OCI-LY3 (cell line): ENCODE measurements around the gene SMTNL2.

Source experiments
- H2AFZ ChIP-seq: fragments of 200-600, 300-600 bp; shearing (Covaris generic); 2 replicates; pipeline ENCODE4 v1.6.0; 2014; ENCODE audit warnings: antibody characterized with exemption, low read depth, low read length
- H3K27ac ChIP-seq: fragments of 200-600, 300-600 bp; sonication (generic); 2 replicates; pipeline ENCODE4 v1.5.1; 2014; ENCODE audit warnings: mild to moderate bottlenecking, low read length, moderate library complexity, mixed read lengths
- H3K27me3 ChIP-seq: fragments of 200-600, 300-600 bp; sonication (generic); 2 replicates; pipeline ENCODE4 v1.6.1; 2014; ENCODE audit warnings: low read depth, low read length, mixed read lengths
- H3K36me3 ChIP-seq: fragments of 200-600, 300-600 bp; sonication (generic); replicated peaks from 2 replicates; pipeline ENCODE3; 2014; ENCODE audit warnings: low read depth, low read length, mixed read lengths
- H3K4me1 ChIP-seq: fragments of 300-600, 200-600 bp; sonication (generic); 2 replicates; pipeline ENCODE4 v1.6.1; 2014; ENCODE audit warnings: low read length, mixed read lengths
- H3K4me2 ChIP-seq: fragments of 200-600, 300-600 bp; sonication (generic); 2 replicates; pipeline ENCODE4 v1.6.1; 2014; ENCODE audit warnings: low read length, mixed read lengths
- H3K4me3 ChIP-seq: fragments of 300-600, 200-600 bp; sonication (generic); 2 replicates; pipeline ENCODE4 v1.5.1; 2014; ENCODE audit warnings: antibody characterized with exemption, mild to moderate bottlenecking, low read length, moderate library complexity
- H3K79me2 ChIP-seq: fragments of 300-600, 200-600 bp; shearing (Covaris generic); 2 replicates; pipeline ENCODE4 v1.6.1; 2014; ENCODE audit warnings: mild to moderate bottlenecking, low read length, mixed read lengths
- H3K9ac ChIP-seq: fragments of 300-600, 200-600 bp; shearing (Covaris generic); 2 replicates; pipeline ENCODE4 v1.6.0; 2014; ENCODE audit warnings: mild to moderate bottlenecking, low read length, moderate library complexity
- H3K9me3 ChIP-seq: fragments of 200-600, 300-600 bp; shearing (Covaris generic); 2 replicates; pipeline ENCODE4 v1.6.1; 2014; ENCODE audit warnings: low read length, mixed read lengths; ENCODE audit not compliant: insufficient read depth
- H4K20me1 ChIP-seq: fragments of 200-600, 300-600 bp; sonication (generic); 2 replicates; pipeline ENCODE4 v1.6.1; 2016; ENCODE audit warnings: low read length, mixed read lengths; ENCODE audit not compliant: insufficient read depth
- CTCF ChIP-seq: fragments of 200-600, 300-600 bp; sonication (generic); IDR thresholded peaks from 2 replicates; pipeline ENCODE4 v1.5.1; 2014; ENCODE audit warnings: antibody characterized with exemption, low read length, low read depth
- EZH2phosphoT487 ChIP-seq: fragments of 200-600 bp; shearing (Covaris generic); IDR thresholded peaks from 2 replicates; pipeline ENCODE4 v1.6.1; 2018; ENCODE audit warnings: antibody characterized with exemption, mixed run types, low read depth

The SMTNL2 gene

DNA sequence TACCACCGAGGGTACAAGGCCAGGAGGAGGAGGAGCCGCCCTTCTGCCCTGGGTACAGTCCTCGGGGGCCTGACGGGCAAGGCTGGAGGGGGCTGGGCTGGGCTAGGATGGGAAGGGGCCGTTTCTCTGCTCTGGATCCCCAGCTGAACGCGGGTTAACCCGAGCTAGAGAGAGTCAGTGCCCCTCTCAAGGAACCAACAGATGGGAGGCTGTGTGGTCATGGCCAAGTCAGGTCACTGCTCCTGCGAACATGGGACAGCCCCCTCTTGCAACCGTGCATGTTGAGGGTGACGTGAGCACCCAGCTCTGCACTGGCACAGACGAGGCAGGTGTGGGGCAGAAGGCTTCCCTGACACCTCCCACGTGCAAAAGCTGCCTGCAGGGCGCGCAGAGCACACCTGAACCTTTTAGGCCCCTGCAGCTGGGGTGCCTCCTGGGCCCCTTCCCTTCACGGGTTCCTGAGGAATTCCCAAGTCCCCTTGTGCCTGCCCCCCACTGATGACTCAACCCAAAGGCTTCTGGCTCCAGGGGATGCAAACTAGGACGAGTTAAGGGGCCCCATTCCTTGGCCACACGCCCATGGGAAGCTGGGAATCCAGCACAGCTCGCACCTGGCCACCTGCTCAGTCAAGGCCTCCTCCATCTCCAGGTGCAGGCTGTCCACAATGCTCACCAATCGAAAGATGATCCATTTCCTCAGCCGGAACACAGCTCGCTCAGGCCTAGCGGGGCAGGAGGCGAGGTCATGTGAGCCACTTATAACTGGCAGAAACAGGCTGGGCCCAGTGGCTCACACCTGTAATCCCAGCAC lies 35.4 kb upstream of the SMTNL2 start:
- Histone ChIP-seq H3K79me2 (peaks cover 24% of the 10 kb centered on the region), H3K27me3 (no peaks in the 10 kb centered on the region), H3K9me3 (no peaks in the 10 kb centered on the region), H3K4me3 (no peak overlapping the region), H3K4me2 (no peak overlapping the region), H3K4me1 (peaks cover 4% of the 10 kb centered on the region), H2AFZ (no peak overlapping the region), H3K36me3 (peaks cover 28% of the 10 kb centered on the region), H3K9ac (no peak overlapping the region), H4K20me1 (no peaks in the 10 kb centered on the region), H3K27ac (no peak overlapping the region)
- TF ChIP-seq EZH2phosphoT487 = no peak
- no peak for TF ChIP-seq CTCF

DNA sequence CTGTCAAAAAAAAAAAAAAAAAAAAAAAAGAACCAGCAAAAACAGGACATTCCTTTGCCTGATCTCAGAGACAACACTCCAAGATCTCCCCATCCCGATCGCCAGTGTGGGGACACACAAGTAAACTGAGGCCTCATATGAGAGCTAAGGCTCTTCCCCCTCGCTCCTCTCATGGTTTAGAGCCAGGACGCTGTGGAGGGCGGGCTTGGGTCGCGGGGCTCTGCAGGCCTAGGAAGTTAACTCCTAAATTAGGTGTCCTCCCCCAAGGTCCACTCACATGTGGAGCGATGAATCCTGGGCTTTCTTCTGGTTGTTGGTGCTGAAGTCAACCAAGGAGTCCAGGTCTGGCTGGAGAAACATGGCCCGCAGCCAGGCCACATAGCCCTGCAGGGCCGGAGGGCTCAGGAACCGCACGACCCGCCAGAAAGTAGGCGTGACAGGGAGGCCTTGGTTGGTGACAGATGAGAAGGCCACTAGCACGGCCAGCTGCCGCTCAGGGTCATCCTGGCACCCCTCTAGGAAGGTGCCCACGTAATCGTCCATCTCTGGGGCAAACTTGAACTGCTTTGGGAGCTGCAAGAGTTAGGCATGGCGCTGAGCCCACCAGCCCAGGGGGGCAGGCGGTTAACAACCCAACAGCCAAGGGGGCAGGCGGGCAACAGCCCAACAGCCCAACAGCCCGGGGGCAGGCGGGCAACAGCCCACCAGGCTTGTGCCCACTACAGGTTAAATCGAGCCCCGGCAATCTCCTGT lies 34.4 kb upstream of the SMTNL2 start:
- TF ChIP-seq CTCF (no peak), EZH2phosphoT487 (no peak)
- no peaks in the 10 kb centered on the region for H3K27me3 ChIP-seq
- H3K27ac ChIP-seq = no peak overlapping the region
- H3K4me3 ChIP-seq = no peak overlapping the region
- peaks cover 34% of the 10 kb centered on the region for H3K79me2 ChIP-seq
- H3K36me3 ChIP-seq = peaks cover 30% of the 10 kb centered on the region
- no peak overlapping the region for H2AFZ ChIP-seq
- H3K4me2 ChIP-seq = no peak overlapping the region
- no peaks in the 10 kb centered on the region for H4K20me1 ChIP-seq
- no peaks in the 10 kb centered on the region for H3K9me3 ChIP-seq
- H3K9ac ChIP-seq = no peak overlapping the region
- peaks cover 7% of the 10 kb centered on the region for H3K4me1 ChIP-seq

DNA sequence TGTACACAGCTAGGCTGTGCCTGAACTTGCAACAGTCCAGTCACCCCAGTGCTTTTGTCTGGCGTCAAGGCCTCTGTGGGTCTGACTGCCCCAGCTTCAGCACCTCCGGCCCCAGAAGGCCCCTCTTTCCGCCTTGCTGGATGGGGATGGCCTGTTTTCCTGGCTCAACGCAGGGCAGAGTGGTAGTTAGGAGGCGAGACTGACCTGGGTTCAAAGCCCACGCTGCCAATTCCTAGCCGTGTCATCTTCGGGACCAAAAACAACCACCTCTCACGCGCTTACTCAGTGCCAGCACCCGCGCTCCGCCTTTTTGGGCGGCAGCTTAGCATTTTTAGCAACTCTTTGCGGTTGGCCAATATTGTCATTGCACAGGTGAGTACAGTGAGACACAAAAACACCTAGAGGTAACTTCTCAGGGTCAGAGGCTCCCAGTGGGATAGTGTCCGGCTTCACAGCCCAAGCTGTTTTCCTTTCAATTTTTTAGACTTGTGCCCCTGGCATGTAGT lies 33.7 kb upstream of the SMTNL2 start:
- H3K36me3 ChIP-seq = peaks cover 30% of the 10 kb centered on the region
- H3K4me1 ChIP-seq = peaks cover 7% of the 10 kb centered on the region
- H3K4me2 ChIP-seq = no peak overlapping the region
- no peak overlapping the region for H3K27ac ChIP-seq
- no peak overlapping the region for H3K9ac ChIP-seq
- H3K9me3 ChIP-seq = no peaks in the 10 kb centered on the region
- TF ChIP-seq CTCF = no peak
- no peak for TF ChIP-seq EZH2phosphoT487
- no peak overlapping the region for H2AFZ ChIP-seq
- H3K79me2 ChIP-seq = peaks cover 40% of the 10 kb centered on the region
- no peaks in the 10 kb centered on the region for H4K20me1 ChIP-seq
- H3K4me3 ChIP-seq = no peak overlapping the region
- H3K27me3 ChIP-seq = no peaks in the 10 kb centered on the region

GRCh38 chr17:4551141-4551540 lies 33.2 kb upstream of the SMTNL2 start:
- Histone ChIP-seq H3K9me3 (no peaks in the 10 kb centered on the region), H2AFZ (no peak overlapping the region), H3K4me3 (no peak overlapping the region), H3K4me2 (no peak overlapping the region), H3K79me2 (peaks cover 45% of the 10 kb centered on the region), H3K4me1 (peaks cover 11% of the 10 kb centered on the region), H3K27me3 (no peaks in the 10 kb centered on the region), H3K9ac (no peak overlapping the region), H3K27ac (no peak overlapping the region), H3K36me3 (peaks cover 30% of the 10 kb centered on the region), H4K20me1 (no peaks in the 10 kb centered on the region)
- TF ChIP-seq EZH2phosphoT487 = no peak
- no peak for TF ChIP-seq CTCF
